ENCODE data around the gene WDR89.

GRCh38 chr14:63555572-63555971 is 86.1 kb downstream of the WDR89 start:
- no peak for TF ChIP-seq CTCF (IDR thresholded peaks at IDR 0.05)
- TF ChIP-seq POLR2AphosphoS5 (IDR thresholded peaks at IDR 0.05) = no peak
- no peak for TF ChIP-seq POLR2A (IDR thresholded peaks at IDR 0.05)
- no peak for TF ChIP-seq EP300 (IDR thresholded peaks at IDR 0.05)
